Measurements from ENCODE around the gene KIRREL1. TPM values are rescaled to one million over a fixed set of nuclear protein-coding genes. Genes with fewer than 3 reads are reported as not detected.

Gene KIRREL1
- total RNA-seq, 1 experiment from 2014 or later, result 30.5 TPM

- Histone ChIP-seq H2AK5ac (ENCODE audit: insufficient read length, low read length) (peak overlapping the region; percentile 54), H3K4ac (ENCODE audit: low read depth, low read length) (no peak overlapping the region; the same call in 1 of the 2 replicates), H3T11ph (ENCODE audit: low read length) (no peak overlapping the region), H3K4me1 (ENCODE audit: insufficient read depth, low read length) (peaks cover 41% of the 10 kb centered on the region), H2BK5ac (ENCODE audit: insufficient read length, low read length) (peak overlapping the region; percentile 7), H4K8ac (replicated peaks; ENCODE audit: insufficient read length, low read depth, low read length) (no peak overlapping the region), H3K23ac (ENCODE audit: insufficient read length, low read depth, low read length) (no peak overlapping the region), H3K23me2 (ENCODE audit: insufficient read length, low read depth, low read length, poor library complexity, severe bottlenecking) (no peaks in the 10 kb centered on the region), H2BK20ac (ENCODE audit: low read depth, low read length, poor library complexity, severe bottlenecking) (no peak overlapping the region), H3K79me1 (ENCODE audit: insufficient read depth, low read depth, low read length, poor library complexity, severe bottlenecking) (no peaks in the 10 kb centered on the region), H2BK120ac (ENCODE audit: low read depth, low read length, poor library complexity, severe bottlenecking) (no peak overlapping the region), H4K5ac (ENCODE audit: insufficient read length, low read depth, low read length) (no peak overlapping the region), H3K27me3 (ENCODE audit: insufficient read depth, low read length) (no peaks in the 10 kb centered on the region), H3K56ac (ENCODE audit: insufficient read length, low read depth, low read length) (no peak overlapping the region), H2BK15ac (ENCODE audit: low read depth, low read length) (no peak overlapping the region), H3K4me2 (ENCODE audit: insufficient read depth, insufficient read length, low read length) (no peak overlapping the region), H2BK12ac (ENCODE audit: insufficient read length, low read depth, low read length) (peak overlapping the region; percentile 78), H3K14ac (ENCODE audit: insufficient read depth, low read length) (no peak overlapping the region), H4K91ac (ENCODE audit: insufficient read length, low read depth, low read length) (peak overlapping the region; percentile 83), H4K20me1 (ENCODE audit: control insufficient read depth, insufficient read depth, insufficient read length) (no peaks in the 10 kb centered on the region), H3K9me3 (ENCODE audit: control insufficient read depth, low read depth, low read length) (no peaks in the 10 kb centered on the region), H3K18ac (ENCODE audit: insufficient read length, low read depth, low read length) (peak overlapping the region; percentile 31), H3K9ac (ENCODE audit: extremely low read depth, insufficient read length, low read length) (no peak overlapping the region), H2AFZ (ENCODE audit: low read length) (no peak overlapping the region), H3K27ac (ENCODE audit: insufficient read length, low read depth, low read length) (peak overlapping the region; percentile 37), H3K79me2 (ENCODE audit: insufficient read depth, low read length) (peaks cover 5% of the 10 kb centered on the region; the same call in 1 of the 2 replicates)
- no CpG with 5 or more reads among the region's 4 CpGs for WGBS (ENCODE audit: extremely low coverage, insufficient read length, low lambda C conversion rate)
- peak; percentile 82 for DNase-seq
- no peak for TF ChIP-seq CTCF (conservative IDR thresholded peaks at IDR 0.05)
- peak overlapping the region; percentile 13 to 37; a peak in 3 of 5 replicates for H3K4me3 Mint-ChIP-seq
- no peaks in the 10 kb centered on the region for H3K9me3 Mint-ChIP-seq
- H3K36me3 Mint-ChIP-seq (ENCODE audit: insufficient read depth in 1 of 3, low read depth in 3 of 3), result no peaks in the 10 kb centered on the region; a peak in 1 of 7 replicates
- peak overlapping the region; percentile 96 to 99 (median 98) for H3K27ac Mint-ChIP-seq
- H3K4me1 Mint-ChIP-seq, result peaks cover 78 to 94% of the 10 kb centered on the region in 2 experiments
- no peaks in the 10 kb centered on the region; the same call in 1 of the 2 replicates for H3K27me3 Mint-ChIP-seq (ENCODE audit: low read depth)
Observed at GRCh38 chr1:158019171-158019868, 25.9 kb downstream of the KIRREL1 start.

Data from H9 (cell line).